ENCODE measurements around the gene CX3CL1. TPM values are rescaled to one million over a fixed set of nuclear protein-coding genes. Genes with fewer than 3 reads are reported as not detected.
A peak's percentile ranks its signal among the peaks of the same experiment; 100 is the strongest.

Gene CX3CL1
- total RNA-seq, 4 donors from 2014 or later = 1.7 to 13.5 (median 1.8) TPM; not detected in 1

DNA sequence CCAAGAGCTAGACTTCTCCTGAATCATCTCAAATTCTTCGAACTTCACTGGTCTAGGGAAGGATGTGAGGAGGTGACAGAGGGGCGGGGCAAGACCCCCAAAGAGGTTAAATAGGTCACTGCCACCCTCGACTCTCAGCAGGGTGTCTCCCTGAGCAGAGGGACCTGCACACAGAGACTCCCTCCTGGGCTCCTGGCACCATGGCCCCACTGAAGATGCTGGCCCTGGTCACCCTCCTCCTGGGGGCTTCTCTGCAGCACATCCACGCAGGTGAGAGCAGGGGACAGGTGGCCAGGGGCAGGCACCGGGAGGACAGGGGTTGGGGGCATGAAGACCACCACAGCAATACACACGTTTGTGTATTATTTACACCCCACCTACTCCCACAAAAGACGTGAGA lies 41.4 kb downstream of the CX3CL1 start:
- 61% methylated on average over 7 of the region's 7 CpGs; no CpG with 5 or more reads in 1 of the 2 donors for WGBS, 2 donors (ENCODE audit: low coverage in 1 of 2)
- no peaks in the 10 kb centered on the region for H3K27me3 ChIP-seq
- TF ChIP-seq POLR2A (IDR thresholded peaks at IDR 0.05) (no peak), EP300 (IDR thresholded peaks at IDR 0.05; ENCODE audit: low read depth) (no peak), POLR2AphosphoS5 (IDR thresholded peaks at IDR 0.05) (no peak)
- TF ChIP-seq, protein P1, sequence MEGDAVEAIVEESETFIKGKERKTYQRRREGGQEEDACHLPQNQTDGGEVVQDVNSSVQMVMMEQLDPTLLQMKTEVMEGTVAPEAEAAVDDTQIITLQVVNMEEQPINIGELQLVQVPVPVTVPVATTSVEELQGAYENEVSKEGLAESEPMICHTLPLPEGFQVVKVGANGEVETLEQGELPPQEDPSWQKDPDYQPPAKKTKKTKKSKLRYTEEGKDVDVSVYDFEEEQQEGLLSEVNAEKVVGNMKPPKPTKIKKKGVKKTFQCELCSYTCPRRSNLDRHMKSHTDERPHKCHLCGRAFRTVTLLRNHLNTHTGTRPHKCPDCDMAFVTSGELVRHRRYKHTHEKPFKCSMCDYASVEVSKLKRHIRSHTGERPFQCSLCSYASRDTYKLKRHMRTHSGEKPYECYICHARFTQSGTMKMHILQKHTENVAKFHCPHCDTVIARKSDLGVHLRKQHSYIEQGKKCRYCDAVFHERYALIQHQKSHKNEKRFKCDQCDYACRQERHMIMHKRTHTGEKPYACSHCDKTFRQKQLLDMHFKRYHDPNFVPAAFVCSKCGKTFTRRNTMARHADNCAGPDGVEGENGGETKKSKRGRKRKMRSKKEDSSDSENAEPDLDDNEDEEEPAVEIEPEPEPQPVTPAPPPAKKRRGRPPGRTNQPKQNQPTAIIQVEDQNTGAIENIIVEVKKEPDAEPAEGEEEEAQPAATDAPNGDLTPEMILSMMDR (IDR thresholded peaks at IDR 0.05) = no peak
- H3K36me3 ChIP-seq = no peaks in the 10 kb centered on the region
- no peak overlapping the region for H3K4me3 ChIP-seq
- intact Hi-C loops (cut with DNase I; ENCODE audit: low total_unique reads) = no loop called here
- in situ Hi-C loops (cut with MboI; ENCODE audit: low pct_ligation_motif_present in 1 of 4, low pct_unique_long_range_greater_than_20kb in 1 of 4, low sequenced_read_pairs in 3 of 4) = loop anchor here in 2 of 4 donors (10.0 to 25.0 kb wide), 2 partner anchors 109 to 326 kb away; partner anchors contain the start of gene CPNE2 (in 2 of the 2)
- no peaks in the 10 kb centered on the region for H3K9me3 ChIP-seq
- H3K27ac ChIP-seq = no peak overlapping the region
- H3K4me1 ChIP-seq = peaks cover 9 to 19% (median 14%) of the 10 kb centered on the region in 4 donors
- no peak for DNase-seq

DNA sequence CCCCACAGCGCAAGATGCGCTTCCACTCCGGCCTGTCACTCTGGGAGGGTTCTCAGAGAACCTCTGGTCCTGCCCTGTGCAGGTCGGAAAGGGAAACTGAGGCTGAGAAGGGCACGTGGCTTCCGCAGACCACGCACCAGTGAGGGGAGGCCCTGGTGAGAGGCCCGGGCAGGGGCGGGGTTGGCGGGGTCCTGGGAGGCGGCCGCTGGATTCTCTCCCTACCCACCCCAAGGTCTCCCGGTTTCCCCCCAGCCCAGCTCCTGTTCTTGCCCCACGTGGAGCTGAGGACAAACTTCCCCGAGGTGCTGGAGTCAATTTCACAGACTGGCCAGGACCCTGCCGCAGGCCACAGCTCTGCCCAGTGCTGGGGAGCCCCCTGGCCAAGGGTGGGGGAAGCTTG lies 43.8 kb downstream of the CX3CL1 start:
- no peak for TF ChIP-seq POLR2A (IDR thresholded peaks at IDR 0.05)
- TF ChIP-seq POLR2AphosphoS5 (IDR thresholded peaks at IDR 0.05) = no peak
- TF ChIP-seq, protein P1 (IDR thresholded peaks at IDR 0.05) = no peak
- TF ChIP-seq EP300 (IDR thresholded peaks at IDR 0.05; ENCODE audit: low read depth) = no peak
- DNase-seq = no peak
- in situ Hi-C loops (cut with MboI; ENCODE audit: low pct_ligation_motif_present in 1 of 4, low pct_unique_long_range_greater_than_20kb in 1 of 4, low sequenced_read_pairs in 3 of 4) = loop anchor here (5.0 to 25.0 kb wide), 3 partner anchors 111 to 329 kb away; partner anchors contain the start of gene CPNE2 (in 2 of the 4)

DNA sequence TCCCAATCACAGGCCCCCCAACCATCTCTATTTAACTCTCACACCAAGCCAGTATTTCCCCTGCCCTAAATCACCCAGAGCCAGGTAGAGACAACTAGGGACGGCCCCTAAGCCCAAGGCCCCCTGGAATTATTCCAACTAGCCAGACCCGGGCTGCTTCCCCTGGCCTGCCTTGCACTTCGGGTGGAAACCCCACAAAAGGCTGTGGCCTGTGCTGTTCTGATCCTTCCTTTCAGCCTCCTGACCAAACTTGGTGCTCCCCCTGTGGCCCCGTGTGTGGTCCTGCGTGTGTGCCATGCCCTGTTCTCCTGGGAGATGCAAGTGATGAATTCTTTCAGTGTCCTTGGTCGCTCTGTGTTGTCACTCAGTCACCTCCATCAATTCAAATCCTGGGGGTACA lies 47.2 kb downstream of the CX3CL1 start:
- no peak for TF ChIP-seq POLR2A (IDR thresholded peaks at IDR 0.05)
- no peak for TF ChIP-seq EP300 (IDR thresholded peaks at IDR 0.05; ENCODE audit: low read depth)
- TF ChIP-seq POLR2AphosphoS5 (IDR thresholded peaks at IDR 0.05) = no peak
- TF ChIP-seq, protein P1 (IDR thresholded peaks at IDR 0.05) = no peak
- Histone ChIP-seq H3K9me3 (no peaks in the 10 kb centered on the region), H3K27ac (peak overlapping the region in 1 of 4 donors; percentile 23), H3K36me3 (no peaks in the 10 kb centered on the region), H3K4me3 (no peak overlapping the region), H3K4me1 (peaks cover 14 to 32% (median 20%) of the 10 kb centered on the region in 4 donors), H3K27me3 (no peaks in the 10 kb centered on the region)
- in situ Hi-C loops (cut with MboI; ENCODE audit: low pct_ligation_motif_present in 1 of 4, low pct_unique_long_range_greater_than_20kb in 1 of 4, low sequenced_read_pairs in 3 of 4) = loop anchor here (5.0 to 25.0 kb wide), 3 partner anchors 115 to 332 kb away; partner anchors contain the start of gene CPNE2 (in 2 of the 4)
- intact Hi-C loops (cut with DNase I; ENCODE audit: low total_unique reads) = loop anchor here (2.0 kb wide), 1 partner anchor 119 kb away; no protein-coding TSS in a partner anchor
- no peak for DNase-seq
- 60 to 82% methylated on average over 1 to 6 of the region's 6 CpGs for WGBS, 2 donors (ENCODE audit: low coverage in 1 of 2)

More for the DNA sequence above, 43.8 kb downstream of the CX3CL1 start:
- no peaks in the 10 kb centered on the region for H3K36me3 ChIP-seq
- H3K9me3 ChIP-seq = no peaks in the 10 kb centered on the region
- no peaks in the 10 kb centered on the region for H3K27me3 ChIP-seq
- peaks cover 14 to 24% (median 18%) of the 10 kb centered on the region in 4 donors for H3K4me1 ChIP-seq
- no peak overlapping the region for H3K27ac ChIP-seq
- H3K4me3 ChIP-seq = no peak overlapping the region
- 85% methylated on average over 16 of the region's 16 CpGs; no CpG with 5 or more reads in 1 of the 2 donors for WGBS, 2 donors (ENCODE audit: low coverage in 1 of 2)
- intact Hi-C loops (cut with DNase I; ENCODE audit: low total_unique reads) = no loop called here

DNA sequence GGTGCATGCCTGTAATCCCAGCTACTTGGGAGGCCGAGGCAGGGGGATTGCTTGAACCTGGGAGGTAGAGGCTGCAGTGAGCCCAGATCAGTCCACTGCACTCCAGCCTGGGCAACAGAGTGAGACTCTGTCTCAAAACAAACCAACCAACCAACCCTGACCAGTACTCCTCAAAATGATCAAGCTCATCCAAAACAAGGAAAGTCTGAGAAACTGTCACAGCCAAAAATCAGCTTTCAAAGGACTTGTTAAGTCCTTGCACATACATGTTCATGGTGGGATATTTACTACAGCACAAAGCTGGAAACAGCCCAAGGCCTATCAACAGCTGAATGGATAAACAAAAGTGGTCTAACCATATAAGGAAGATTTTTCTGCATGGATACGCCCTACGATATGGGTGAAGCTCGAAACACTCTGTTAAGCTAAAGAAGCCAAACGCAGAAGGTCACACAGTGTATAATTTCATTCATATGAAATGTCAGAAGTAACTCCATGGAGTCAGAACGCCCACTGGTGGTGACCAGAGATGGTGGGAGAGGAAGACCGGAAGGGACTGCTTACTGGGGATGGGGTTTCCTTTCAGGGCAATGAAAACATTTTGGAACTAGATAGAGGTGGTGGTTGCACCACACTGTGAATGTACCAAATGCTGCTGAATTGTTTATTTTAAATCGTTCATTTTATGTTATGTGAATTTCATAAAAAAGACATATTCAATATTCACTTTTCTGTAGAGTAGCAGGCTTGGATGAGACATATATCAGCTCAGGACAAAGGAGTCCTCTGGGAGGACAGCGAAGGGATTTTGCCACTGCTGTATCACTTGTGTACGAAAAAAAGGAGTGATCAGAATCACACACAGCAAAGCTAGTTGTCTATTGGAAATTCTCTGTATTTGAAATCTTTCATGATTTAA lies 50.0 kb downstream of the CX3CL1 start:
- Histone ChIP-seq H3K9me3 (no peaks in the 10 kb centered on the region), H3K27ac (no peak overlapping the region), H3K4me1 (peaks cover 6 to 22% (median 12%) of the 10 kb centered on the region in 4 donors), H3K27me3 (no peaks in the 10 kb centered on the region), H3K36me3 (no peaks in the 10 kb centered on the region), H3K4me3 (no peak overlapping the region)
- intact Hi-C loops (cut with DNase I; ENCODE audit: low total_unique reads) = no loop called here
- in situ Hi-C loops (cut with MboI; ENCODE audit: low pct_ligation_motif_present in 1 of 4, low pct_unique_long_range_greater_than_20kb in 1 of 4, low sequenced_read_pairs in 3 of 4) = loop anchor here (10.0 to 25.0 kb wide), 2 partner anchors 93 to 335 kb away; partner anchors contain the start of gene CPNE2 (in 2 of the 4)
- TF ChIP-seq, protein P1 (IDR thresholded peaks at IDR 0.05) = peak; percentile 48 to 68 (median 54)
- TF ChIP-seq EP300 (IDR thresholded peaks at IDR 0.05; ENCODE audit: low read depth) = no peak
- peak; percentile 62 for DNase-seq
- WGBS, 2 donors (ENCODE audit: low coverage in 1 of 2) = 37 to 40% methylated on average over 6 to 10 of the region's 10 CpGs
